GM19240 (cell line): ENCODE results near the gene ZNF655.
"Not testable (repeated sequence)": the region's sequence is repeated elsewhere in the genome, so short reads cannot be mapped to it uniquely, and the experiment has no call there.

Experiments used
- DNase-seq: peaks from one replicate; pipeline ENCODE4 v3.0.0; 2011; ENCODE audit warnings: low spot score; ENCODE audit not compliant: insufficient read length

Gene ZNF655

GRCh38 chr7:99558306-99559174 lies at the start of gene ZNF655:
Gene ZNF655 (plus strand): TSS chr7:99558642. CDS start chr7:99560560, 1,918 bp downstream.
- DNase-seq = peak; percentile 85

DNA sequence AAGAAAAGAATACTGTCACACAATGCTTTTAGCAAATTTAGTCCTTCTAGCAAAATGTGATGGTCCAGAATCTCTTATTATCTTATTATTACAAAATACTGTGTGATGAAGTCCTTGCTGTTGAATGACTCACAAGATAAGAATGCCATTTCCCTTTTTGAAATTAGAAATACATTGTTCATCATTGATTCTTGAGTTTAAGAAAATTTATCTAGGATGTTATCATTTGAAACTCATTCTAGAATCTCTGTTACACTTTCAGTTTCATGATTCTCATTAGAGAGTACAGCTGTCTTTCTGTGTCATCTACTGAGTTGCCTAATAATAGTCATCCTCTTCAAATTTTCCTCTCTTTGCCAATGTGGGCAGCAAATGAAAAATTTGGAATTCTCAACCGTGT lies 44.4 kb upstream of the ZNF655 start:
- DNase-seq = no peak

- DNase-seq = no peak
Measured at GRCh38 chr7:99521399-99521798, 37.0 kb upstream of the ZNF655 start.

DNA sequence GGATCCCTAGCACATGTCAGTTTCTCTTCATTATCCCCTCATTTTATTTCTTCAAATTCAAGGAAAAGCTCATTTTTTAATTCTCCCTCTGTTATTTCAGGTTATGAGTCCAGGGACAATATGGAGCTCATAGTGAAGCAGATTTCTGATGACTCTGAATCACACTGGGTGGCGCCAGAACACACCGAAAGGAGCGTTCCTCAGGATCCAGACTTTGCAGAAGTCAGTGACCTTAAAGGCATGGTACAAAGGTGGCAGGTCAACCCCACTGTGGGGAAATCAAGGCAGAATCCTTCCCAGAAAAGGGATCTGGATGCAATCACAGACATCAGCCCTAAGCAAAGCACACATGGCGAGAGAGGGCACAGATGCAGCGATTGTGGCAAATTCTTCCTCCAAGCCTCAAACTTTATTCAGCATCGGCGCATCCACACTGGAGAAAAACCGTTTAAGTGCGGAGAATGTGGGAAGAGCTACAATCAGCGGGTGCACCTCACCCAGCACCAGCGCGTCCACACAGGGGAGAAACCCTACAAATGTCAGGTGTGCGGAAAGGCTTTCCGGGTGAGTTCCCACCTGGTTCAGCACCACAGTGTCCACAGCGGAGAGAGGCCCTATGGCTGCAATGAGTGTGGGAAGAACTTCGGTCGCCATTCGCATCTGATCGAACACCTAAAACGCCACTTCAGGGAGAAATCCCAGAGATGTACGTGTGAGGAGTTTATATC lies 32.6 kb upstream of the ZNF655 start:
- no peak for DNase-seq

DNA sequence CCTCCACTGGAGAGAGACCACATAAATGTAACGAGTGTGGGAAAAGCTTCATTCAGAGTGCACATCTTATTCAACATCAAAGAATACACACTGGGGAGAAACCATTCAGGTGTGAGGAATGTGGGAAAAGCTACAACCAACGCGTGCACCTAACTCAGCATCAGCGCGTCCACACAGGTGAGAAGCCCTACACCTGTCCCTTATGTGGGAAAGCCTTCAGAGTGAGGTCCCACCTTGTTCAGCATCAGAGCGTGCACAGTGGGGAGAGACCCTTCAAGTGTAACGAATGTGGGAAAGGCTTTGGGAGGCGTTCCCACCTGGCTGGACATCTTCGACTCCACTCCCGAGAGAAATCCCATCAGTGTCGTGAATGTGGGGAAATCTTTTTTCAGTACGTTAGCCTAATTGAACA lies 27.1 kb upstream of the ZNF655 start:
- DNase-seq = no peak

DNA sequence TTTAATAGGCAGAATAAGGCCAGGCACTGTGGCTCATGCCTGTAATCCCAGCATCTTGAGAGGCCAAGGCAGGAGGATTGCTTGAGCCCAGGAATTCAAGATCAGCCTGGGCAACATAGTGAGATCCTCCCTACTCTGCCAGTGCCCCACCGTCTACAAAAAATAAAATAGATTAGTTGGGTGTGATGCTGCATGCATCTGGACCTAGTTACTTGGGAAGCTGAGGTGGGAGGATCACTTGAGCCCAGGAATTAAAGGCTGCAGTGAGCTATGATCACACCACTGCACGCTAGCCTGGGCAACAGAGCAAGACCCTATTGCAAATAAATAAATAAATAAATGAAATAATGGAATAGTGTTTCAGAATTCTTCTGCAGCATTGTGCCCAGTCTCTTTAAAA lies 22.8 kb upstream of the ZNF655 start:
- DNase-seq = no peak

DNA sequence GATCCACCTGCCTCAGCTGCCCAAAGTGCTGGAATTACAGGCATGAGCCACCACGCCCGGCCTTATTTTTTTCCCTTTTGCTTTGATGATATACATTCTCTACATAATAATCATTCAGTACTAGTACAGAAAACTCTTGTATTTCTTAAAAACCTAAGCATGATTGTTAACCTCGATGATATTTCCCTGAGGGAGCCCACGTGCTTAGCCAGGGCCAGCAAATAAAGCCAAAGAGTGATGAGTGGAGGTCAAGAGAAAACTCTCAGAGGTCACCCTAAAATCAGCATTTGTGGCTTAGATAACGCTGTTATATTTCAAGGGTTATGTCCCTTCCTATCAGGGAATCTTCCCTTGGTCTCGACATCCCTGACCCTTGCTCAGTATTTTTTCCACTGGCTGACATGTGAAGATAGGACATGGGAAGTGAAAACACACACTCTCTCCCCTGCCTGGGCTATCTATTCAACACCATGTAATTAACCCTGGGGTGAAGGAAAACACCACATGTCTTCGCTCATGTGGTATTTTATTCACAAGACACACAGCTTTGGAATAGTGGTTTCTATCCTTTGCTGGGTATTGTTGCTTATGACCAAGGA lies 19.1 kb upstream of the ZNF655 start:
- DNase-seq = no peak

DNA sequence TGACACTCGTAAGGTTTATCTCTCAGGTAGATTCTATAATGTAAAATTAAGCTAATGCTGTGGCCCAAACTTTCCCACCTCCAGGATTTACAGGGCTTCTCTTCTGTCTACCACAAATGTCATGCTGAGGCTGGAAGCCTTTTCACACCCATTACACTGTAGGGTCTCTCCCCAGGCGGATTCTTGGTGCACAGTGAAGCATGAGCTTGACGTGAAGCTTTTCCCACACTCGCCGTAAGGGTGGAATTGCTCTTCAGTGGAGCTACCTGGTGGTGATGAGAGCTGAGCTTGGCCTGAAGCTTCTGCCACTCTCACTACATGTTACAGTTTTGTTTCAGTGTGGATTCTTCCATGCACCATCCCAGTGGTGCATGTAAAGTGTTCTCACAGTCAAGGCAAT lies 17.9 kb upstream of the ZNF655 start:
- no peak for DNase-seq

GRCh38 chr7:99541212-99541611 lies 17.2 kb upstream of the ZNF655 start:
- DNase-seq = no peak

DNA sequence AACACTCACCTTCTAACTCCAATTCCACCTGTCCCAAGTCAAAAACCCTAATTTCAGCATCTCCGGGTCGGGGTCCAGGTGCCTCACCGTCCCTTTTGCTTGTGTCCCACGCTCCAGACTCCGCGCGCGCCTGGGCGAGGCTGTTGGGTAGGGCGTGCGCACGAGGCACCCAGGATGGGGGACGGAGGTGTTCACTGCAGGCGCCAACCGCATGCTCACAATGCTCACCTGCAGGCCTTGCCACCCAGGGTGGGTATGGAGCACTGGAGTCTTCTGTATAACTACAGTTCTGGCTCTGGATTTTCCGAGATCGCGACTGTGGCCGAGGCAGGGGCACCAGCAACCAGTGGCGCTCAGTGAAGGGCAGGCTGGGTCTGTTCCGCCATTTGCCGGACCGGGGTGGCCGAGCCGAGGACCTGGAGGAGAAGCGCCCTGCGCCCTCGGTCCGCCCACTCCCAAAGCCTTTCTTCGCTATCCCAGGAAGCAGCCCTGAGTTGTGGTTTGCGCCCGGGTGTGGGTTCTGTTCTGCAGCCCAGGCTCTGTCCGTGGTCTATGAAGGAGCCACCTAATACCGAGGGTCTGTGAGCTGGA lies 15.3 kb upstream of the ZNF655 start:
- no peak for DNase-seq

DNA sequence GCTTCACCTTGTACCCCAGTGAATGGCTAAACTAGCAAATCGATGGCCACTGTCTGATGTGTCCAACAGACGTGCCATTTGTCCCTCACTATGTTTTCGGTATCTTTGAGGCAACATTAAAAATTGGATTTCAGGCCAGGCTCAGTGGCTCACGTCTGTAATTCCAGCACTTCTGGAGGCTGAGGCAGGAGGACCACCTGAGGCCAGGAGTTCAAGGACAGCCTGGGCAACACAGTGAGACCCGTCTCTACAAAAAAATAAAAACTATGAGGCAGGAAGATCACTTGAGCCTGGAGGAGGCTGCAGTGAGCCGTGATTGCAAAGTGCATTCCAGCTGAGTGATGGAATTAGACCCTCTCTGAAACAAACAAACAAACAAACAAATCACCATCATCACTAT lies 14.5 kb upstream of the ZNF655 start:
- no peak for DNase-seq

- not testable (repeated sequence) for DNase-seq
Measured at GRCh38 chr7:99545308-99545707, 13.1 kb upstream of the ZNF655 start.

- not testable (repeated sequence) for DNase-seq
Measured at GRCh38 chr7:99549545-99549944, 8.9 kb upstream of the ZNF655 start.

DNA sequence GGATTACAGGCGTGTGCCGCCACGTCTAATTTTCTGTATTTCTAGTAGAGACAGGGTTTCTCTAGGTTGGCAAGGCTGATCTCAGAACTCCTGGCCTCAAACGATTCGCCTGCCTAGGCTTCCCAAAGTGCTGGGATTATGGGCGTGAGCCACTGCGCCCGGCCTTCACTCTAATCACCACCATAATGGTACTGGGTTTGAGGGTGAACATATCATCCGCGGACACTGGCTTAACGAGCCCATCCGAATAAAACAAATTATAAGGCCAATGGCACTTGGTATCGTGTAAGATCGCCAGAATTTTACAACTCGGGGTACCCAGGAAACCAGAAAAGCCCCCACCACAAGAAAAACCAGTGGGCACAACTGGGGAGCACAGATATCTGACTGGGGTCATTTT lies 7.1 kb upstream of the ZNF655 start:
- no peak for DNase-seq

DNA sequence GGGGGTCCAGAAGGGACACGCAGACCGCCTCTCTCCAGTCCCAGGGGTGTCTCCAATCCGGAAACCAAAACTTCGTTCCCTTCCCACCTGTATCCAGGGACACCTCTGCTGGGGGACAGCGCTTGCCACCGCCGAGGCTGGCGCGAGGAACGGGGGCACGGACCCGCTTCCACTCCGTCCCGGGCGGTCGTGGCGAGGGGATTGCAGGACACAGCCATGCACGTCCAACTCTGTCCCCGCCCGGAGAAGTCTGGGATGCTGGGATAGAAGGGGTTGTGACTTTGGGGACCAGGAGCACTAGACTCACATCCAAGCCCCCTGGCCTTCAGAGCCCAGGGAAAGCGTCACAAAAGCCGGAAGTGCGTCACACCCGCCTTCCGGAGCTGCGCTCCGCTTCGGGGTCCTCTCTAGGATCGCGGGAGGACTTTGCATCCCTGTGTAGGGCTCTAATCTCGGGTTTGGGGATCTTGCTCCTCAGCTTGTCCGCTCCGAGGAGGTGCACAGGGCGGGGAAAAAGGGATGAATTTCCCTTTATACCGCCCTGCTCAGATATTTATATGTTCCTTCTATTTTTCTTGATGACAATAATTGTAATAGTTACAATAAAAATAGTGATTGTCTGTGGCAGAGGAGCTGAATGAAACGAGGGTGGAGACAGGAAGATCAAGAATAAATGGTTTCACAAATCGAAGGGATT lies 6.5 kb upstream of the ZNF655 start, which contains the start of gene FAM200A:
FAM200A (minus strand) TSS at position 348 of the 697 bp plus-strand sequence. CDS start 3,707 bp downstream, outside the sequence.
- peak; percentile 89 for DNase-seq

DNA sequence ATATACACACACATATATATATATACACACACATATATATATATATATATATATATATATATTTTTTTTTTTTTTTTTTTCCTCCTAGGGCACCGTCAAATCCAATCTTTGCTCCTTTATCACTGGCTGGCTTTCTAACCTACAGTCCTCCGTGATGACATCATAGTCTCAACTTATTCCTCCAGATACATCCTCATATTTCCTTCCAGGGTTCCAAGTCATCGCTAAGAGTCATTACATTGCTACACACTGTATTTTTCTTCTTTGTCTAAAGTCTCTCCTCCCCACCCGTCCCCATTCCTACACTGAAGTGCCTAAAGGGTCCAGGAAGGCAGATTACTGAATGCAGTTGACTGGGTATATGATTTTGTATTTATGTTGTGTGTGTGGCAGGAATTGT lies 5.4 kb upstream of the ZNF655 start:
- no peak for DNase-seq

- DNase-seq = no peak
Measured at GRCh38 chr7:99554939-99555338, 3.5 kb upstream of the ZNF655 start.

DNA sequence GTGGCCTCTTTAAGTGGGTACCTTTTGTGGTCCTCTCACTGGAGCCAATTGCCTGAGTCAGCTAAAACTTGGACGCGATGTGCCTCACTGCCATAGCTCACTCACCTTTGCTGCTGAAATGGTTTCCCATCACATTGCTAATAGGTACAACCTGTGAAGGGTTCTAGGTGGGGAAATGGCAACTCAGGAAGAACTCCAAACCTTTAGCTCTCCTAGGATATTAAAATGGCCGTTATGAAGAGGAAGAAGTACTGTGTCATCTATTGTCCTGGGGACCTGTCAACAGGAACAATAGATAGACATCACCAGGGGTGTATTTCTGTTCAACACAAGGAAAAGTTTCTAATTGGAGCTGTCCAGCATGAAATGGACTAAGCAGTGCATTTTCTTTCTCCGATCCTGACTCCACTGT lies 1.2 kb upstream of the ZNF655 start:
- DNase-seq = no peak

DNA sequence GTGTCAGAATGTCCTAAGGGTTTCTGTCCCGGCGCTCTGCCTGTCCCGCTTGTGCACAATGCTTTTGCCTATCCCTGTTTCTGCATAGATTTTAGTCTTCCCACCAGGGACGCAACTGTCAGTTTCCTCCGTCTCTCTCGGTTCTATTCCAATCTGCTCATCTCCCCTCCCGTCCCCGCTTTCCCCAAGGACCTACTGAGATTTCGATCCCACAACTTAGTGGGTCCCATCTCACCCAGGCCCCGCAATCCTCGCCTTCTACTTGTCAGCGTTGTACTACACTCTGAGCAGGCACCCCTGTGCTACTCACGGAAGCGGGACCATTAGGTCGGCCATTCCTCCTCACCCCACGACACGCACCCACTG lies 519 bp upstream of the ZNF655 start:
- no peak for DNase-seq

GRCh38 chr7:99559175-99559915 lies 903 bp downstream of the ZNF655 start:
- no peak for DNase-seq
